CD4-positive, CD25-positive, alpha-beta regulatory T cell (primary cell): ENCODE data around the gene KRTAP10-4. TPM values are rescaled to one million over a fixed set of nuclear protein-coding genes. Genes with fewer than 3 reads are reported as not detected.

Experiments used
- ATAC-seq, 2 donors: fragments of 150-1000 bp; cut with Tn5 transposase; one replicate each; pipeline ENCODE4 v1.10.0; 2021; ENCODE audit warnings: low read depth in 2 of 2, moderate number of reproducible peaks in 2 of 2, moderate library complexity in 1 of 2
- DNase-seq, 3 donors: peaks; one replicate each; pipeline versions ENCODE4 v3.0.0 to v3.0.0-alpha.2; 2012 to 2022; ENCODE audit warnings: mixed read lengths in 1 of 3
- H3K27ac ChIP-seq: one replicate; pipeline ENCODE4 v1.7.0; 2013; ENCODE audit warnings: mild to moderate bottlenecking, low read length; ENCODE audit not compliant: insufficient read depth, poor library complexity, severe bottlenecking
- H3K27me3 ChIP-seq: one replicate; pipeline ENCODE4 v1.7.0; 2013; ENCODE audit warnings: low read length; ENCODE audit not compliant: control insufficient read depth, insufficient read depth
- H3K36me3 ChIP-seq: one replicate; pipeline ENCODE4 v1.7.0; 2013; ENCODE audit warnings: mild to moderate bottlenecking, low read length, moderate library complexity; ENCODE audit not compliant: control insufficient read depth, insufficient read depth
- H3K4me1 ChIP-seq: 2 replicates; pipeline ENCODE4 v1.7.0; 2013; ENCODE audit warnings: mild to moderate bottlenecking, low read length; ENCODE audit not compliant: insufficient read depth, control insufficient read depth, poor library complexity, severe bottlenecking
- H3K4me3 ChIP-seq: one replicate; pipeline ENCODE4 v1.7.0; 2013; ENCODE audit warnings: low read depth, mild to moderate bottlenecking, low read length, moderate library complexity
- H3K9me3 ChIP-seq, 2 experiments: 1 replicate in 1 of 2; 2 replicates in 1 of 2; pipeline ENCODE4 v1.7.0; 2013; ENCODE audit warnings: low read length in 2 of 2, mild to moderate bottlenecking in 1 of 2, moderate library complexity in 1 of 2; ENCODE audit not compliant: control insufficient read depth in 2 of 2
- H3K27ac Mint-ChIP-seq, 3 donors: one replicate each; pipeline ENCODE4 v1.8.0; 2020 to 2022; ENCODE audit warnings: mild to moderate bottlenecking in 3 of 3, mixed read lengths in 3 of 3, moderate library complexity in 2 of 3
- H3K27me3 Mint-ChIP-seq: one replicate; pipeline ENCODE4 v1.8.0; 2022; ENCODE audit warnings: mild to moderate bottlenecking, mixed read lengths
- H3K36me3 Mint-ChIP-seq: one replicate; pipeline ENCODE4 v1.8.0; 2020; ENCODE audit warnings: mixed read lengths
- H3K4me1 Mint-ChIP-seq, 4 donors: one replicate each; pipeline ENCODE4 v1.8.0; 2020 to 2022; ENCODE audit warnings: mixed read lengths in 4 of 4, mild to moderate bottlenecking in 1 of 4
- H3K4me3 Mint-ChIP-seq, 4 donors: one replicate each; pipeline ENCODE4 v1.8.0; 2020 to 2022; ENCODE audit warnings: mild to moderate bottlenecking in 4 of 4, mixed read lengths in 4 of 4, moderate library complexity in 3 of 4
- H3K9me3 Mint-ChIP-seq, 7 donors: one replicate each; pipeline ENCODE4 v1.8.0; 2020 to 2022; ENCODE audit warnings: mixed read lengths in 7 of 7, mild to moderate bottlenecking in 3 of 7, moderate library complexity in 2 of 7
- polyA plus RNA-seq, 4 donors: library from polyadenylated mRNA; unstranded; fragments of 300-500 nt; fragmentation: Illumina TruSeq; gene quantifications; one replicate each; pipeline ENCODE4 v1.2.3, GENCODE V29; 2021
- total RNA-seq: library from RNA; stranded (reverse); gene quantifications from one replicate; pipeline ENCODE4 v1.2.3, GENCODE V29; 2022

KRTAP10-4 gene
- total and polyA plus RNA-seq, 5 donors from 2014 or later, result not detected

DNA sequence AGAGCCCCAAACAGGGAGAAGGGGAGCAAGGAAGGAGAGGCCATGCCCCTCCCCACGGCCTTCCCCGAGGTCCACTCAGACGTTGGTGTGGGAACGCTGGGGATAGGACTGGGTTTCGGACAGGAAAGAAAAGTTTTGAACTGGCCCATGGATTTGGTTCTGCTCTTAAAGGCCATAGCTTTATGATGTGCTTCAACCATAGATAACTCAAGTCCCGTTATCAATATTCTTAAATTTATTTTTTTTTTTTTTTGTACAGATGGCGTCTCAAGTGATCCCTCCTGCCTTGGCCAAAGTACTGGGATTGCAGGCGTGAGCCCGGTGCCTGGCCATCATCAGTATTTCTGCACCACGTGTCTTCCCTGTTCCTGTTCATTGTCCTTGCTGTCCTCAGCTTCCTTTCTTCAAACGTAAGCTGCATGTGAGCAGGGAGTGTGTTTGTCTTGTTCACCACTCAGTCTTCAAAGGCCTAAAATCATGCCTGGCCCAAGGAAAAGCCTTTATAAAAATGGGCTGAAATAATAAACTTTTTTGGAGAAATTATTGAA lies 32.7 kb upstream of the KRTAP10-4 start:
- DNase-seq (no peak), ATAC-seq (no peak)
- Histone ChIP-seq H3K4me1 (no peaks in the 10 kb centered on the region), H3K27ac (no peak overlapping the region), H3K36me3 (no peaks in the 10 kb centered on the region), H3K4me3 (no peak overlapping the region), H3K9me3 (peaks cover 0 to 18% of the 10 kb centered on the region in 2 experiments), H3K27me3 (no peaks in the 10 kb centered on the region)
- no peaks in the 10 kb centered on the region for H3K27me3 Mint-ChIP-seq
- peaks cover 3% of the 10 kb centered on the region for H3K36me3 Mint-ChIP-seq
- H3K4me1 Mint-ChIP-seq, result peaks cover 0 to 3% (median 0%) of the 10 kb centered on the region in 4 donors
- peaks cover 0 to 10% (median 5%) of the 10 kb centered on the region in 7 donors for H3K9me3 Mint-ChIP-seq
- H3K4me3 Mint-ChIP-seq, result peak overlapping the region in 1 of 4 donors; percentile 10
- no peak overlapping the region for H3K27ac Mint-ChIP-seq

DNA sequence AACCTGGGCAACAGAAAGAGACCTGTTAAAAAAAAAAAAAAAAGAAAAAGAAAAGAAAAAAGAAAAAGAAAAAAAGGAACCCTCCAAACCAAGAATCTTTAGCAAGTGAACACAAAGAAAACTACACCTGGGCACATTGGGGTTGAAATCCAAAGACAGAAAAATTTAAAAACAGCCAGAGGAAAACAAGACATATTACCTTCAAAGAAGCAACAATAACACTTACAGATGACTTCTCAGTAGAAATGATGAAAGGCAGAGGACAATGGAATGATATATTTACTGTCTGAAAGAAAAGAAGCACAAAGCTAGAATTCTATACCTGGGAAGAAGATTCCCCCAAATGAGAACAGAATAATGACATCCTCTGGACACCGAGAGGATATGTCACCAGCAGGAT lies 30.8 kb upstream of the KRTAP10-4 start:
- Mint-ChIP-seq H3K4me3 (no peak overlapping the region), H3K27me3 (peaks cover 5% of the 10 kb centered on the region), H3K27ac (no peak overlapping the region), H3K4me1 (peaks cover 9 to 13% (median 10%) of the 10 kb centered on the region in 4 donors), H3K36me3 (peaks cover 10% of the 10 kb centered on the region), H3K9me3 (peaks cover 0 to 25% (median 12%) of the 10 kb centered on the region in 7 donors)
- DNase-seq (no peak), ATAC-seq (no peak)
- Histone ChIP-seq H3K9me3 (peaks cover 6 to 23% of the 10 kb centered on the region in 2 experiments), H3K4me3 (no peak overlapping the region), H3K4me1 (peaks cover 8% of the 10 kb centered on the region), H3K27me3 (no peaks in the 10 kb centered on the region), H3K27ac (no peak overlapping the region), H3K36me3 (no peaks in the 10 kb centered on the region)

DNA sequence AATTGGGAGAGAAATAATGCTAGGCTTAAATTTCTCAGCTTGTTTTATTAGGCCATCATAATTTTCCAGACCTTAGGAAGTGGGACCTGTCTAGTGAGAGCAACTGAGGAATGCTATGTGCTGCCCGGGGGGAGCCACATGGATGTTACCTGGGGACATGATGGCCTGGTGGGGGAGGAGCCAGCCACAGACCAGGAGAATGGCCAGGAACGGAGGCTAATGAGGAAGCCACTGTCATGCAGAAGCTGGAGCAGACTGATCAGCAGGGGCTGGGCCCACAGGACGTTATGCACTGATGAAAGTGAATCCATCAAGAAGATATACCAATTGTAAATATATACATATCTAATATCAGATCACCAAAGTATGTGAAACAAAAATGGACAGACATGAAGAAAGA lies 29.0 kb upstream of the KRTAP10-4 start:
- peaks cover 11 to 31% (median 18%) of the 10 kb centered on the region in 4 donors for H3K4me1 Mint-ChIP-seq
- H3K4me1 ChIP-seq, result peaks cover 15% of the 10 kb centered on the region
- DNase-seq, result no peak

DNA sequence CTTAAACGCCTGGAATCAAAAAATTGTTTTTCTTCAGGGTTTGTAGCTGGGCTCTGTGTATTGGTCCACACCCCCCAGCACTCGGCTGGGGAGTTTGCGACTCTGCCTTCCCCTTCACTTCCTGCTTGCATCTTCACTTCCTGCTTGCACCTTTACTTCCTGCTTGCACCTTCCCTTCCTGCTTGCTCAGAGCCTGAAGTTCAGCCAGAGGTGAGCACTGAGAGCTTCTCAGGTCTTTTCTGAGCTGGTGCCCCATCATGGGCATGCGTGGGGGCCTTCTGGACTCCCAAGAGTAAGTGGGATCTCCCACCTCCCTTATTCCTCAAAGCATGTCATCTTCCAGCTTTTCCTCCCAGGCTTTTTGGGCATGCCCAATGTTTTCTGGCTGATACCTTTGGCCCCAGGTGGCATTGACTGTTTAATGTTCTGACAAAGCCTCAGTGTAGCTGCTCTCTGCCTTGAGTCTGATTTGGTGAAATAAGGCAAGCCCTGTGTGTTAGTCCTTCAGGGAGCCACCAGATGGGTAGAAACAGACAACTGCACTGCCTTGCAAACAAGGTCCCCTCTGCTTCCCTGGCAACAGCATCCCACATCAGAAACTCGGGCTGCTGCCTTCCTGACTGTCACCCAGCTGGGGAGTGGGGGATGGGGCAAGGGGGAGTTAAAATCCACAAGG lies 25.7 kb upstream of the KRTAP10-4 start:
- H3K36me3 ChIP-seq, result no peaks in the 10 kb centered on the region
- peak overlapping the region; percentile 28 for H3K27ac ChIP-seq
- DNase-seq (peak in 2 of 3 donors; percentile 47 to 73), ATAC-seq (peak; percentile 62 to 83)
- Mint-ChIP-seq H3K27me3 (peaks cover 7% of the 10 kb centered on the region), H3K9me3 (peaks cover 0 to 29% (median 13%) of the 10 kb centered on the region in 7 donors), H3K36me3 (peaks cover 22% of the 10 kb centered on the region), H3K27ac (peak overlapping the region; percentile 94 to 97 (median 94)), H3K4me1 (peaks cover 11 to 33% (median 18%) of the 10 kb centered on the region in 4 donors), H3K4me3 (peak overlapping the region; percentile 29 to 89 (median 75))
- peaks cover 6 to 13% of the 10 kb centered on the region in 2 experiments for H3K9me3 ChIP-seq
- H3K4me3 ChIP-seq, result peak overlapping the region; percentile 49
- H3K27me3 ChIP-seq, result no peaks in the 10 kb centered on the region
- H3K4me1 ChIP-seq, result peaks cover 15% of the 10 kb centered on the region

More for the DNA sequence above, 29.0 kb upstream of the KRTAP10-4 start:
- peaks cover 0 to 27% (median 12%) of the 10 kb centered on the region in 7 donors for H3K9me3 Mint-ChIP-seq
- no peak overlapping the region for H3K27ac ChIP-seq
- peaks cover 7% of the 10 kb centered on the region for H3K27me3 Mint-ChIP-seq
- no peak overlapping the region for H3K4me3 Mint-ChIP-seq
- no peak overlapping the region for H3K27ac Mint-ChIP-seq
- peaks cover 6 to 23% of the 10 kb centered on the region in 2 experiments for H3K9me3 ChIP-seq
- H3K27me3 ChIP-seq, result no peaks in the 10 kb centered on the region
- H3K36me3 ChIP-seq, result no peaks in the 10 kb centered on the region
- H3K36me3 Mint-ChIP-seq, result peaks cover 18% of the 10 kb centered on the region
- ATAC-seq, result no peak
- H3K4me3 ChIP-seq, result no peak overlapping the region

DNA sequence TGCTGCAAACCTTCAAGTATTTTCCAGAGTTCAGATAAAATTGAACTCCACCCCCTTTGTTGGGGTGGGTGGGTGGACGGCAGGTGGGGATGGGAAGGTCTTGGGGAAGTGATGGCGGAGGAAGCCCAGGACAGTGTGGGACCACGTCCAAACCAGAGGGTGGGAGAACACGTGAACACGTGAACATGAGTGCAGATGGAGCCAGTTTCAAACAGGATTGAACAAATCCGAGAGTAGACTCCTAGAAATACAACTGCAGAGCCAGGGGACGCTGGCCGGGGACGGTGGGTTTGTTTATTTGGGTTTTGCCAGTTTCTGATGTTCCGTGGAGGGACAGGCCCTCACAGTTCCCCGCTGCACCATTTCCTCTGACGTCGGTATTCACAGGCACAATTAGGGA lies 25.1 kb upstream of the KRTAP10-4 start:
- Histone ChIP-seq H3K36me3 (no peaks in the 10 kb centered on the region), H3K27ac (no peak overlapping the region), H3K4me3 (no peak overlapping the region), H3K9me3 (peaks cover 6 to 9% of the 10 kb centered on the region in 2 experiments), H3K4me1 (peaks cover 15% of the 10 kb centered on the region), H3K27me3 (no peaks in the 10 kb centered on the region)
- peaks cover 7% of the 10 kb centered on the region for H3K27me3 Mint-ChIP-seq
- ATAC-seq (no peak), DNase-seq (no peak)
- peak overlapping the region in 2 of 4 donors; percentile 21 to 76 for H3K4me3 Mint-ChIP-seq
- peaks cover 22% of the 10 kb centered on the region for H3K36me3 Mint-ChIP-seq
- H3K27ac Mint-ChIP-seq, result peak overlapping the region in 2 of 3 donors; percentile 70 to 94
- peaks cover 11 to 33% (median 18%) of the 10 kb centered on the region in 4 donors for H3K4me1 Mint-ChIP-seq
- peaks cover 0 to 29% (median 13%) of the 10 kb centered on the region in 7 donors for H3K9me3 Mint-ChIP-seq

DNA sequence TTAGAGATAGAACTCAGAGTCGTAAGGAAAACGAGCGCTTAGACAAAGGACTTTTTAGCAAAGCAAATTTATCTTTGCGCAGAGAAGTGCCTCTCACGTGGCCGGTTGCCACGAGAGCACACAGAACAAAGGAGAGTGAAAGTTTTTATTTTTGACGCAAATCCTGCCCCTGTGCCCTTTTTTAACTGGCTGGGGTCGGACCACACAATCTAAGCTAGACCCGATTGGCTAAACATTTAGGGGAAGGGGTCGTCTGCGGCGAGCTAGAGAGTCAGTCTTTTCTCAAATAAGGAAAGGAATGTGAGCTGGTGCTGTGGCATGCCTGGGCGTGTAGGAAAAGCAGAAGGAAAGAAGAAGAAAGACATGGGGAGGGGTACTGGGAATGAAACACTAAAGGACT lies 24.6 kb upstream of the KRTAP10-4 start:
- H3K9me3 Mint-ChIP-seq, result peaks cover 0 to 30% (median 13%) of the 10 kb centered on the region in 7 donors
- no peak for DNase-seq
- H3K4me3 Mint-ChIP-seq, result peak overlapping the region in 1 of 4 donors; percentile 23
- peaks cover 15% of the 10 kb centered on the region for H3K4me1 ChIP-seq
- peaks cover 11 to 33% (median 18%) of the 10 kb centered on the region in 4 donors for H3K4me1 Mint-ChIP-seq
- H3K4me3 ChIP-seq, result no peak overlapping the region
- no peaks in the 10 kb centered on the region for H3K36me3 ChIP-seq
- peaks cover 7% of the 10 kb centered on the region for H3K27me3 Mint-ChIP-seq
- H3K27ac ChIP-seq, result no peak overlapping the region
- H3K36me3 Mint-ChIP-seq, result peaks cover 22% of the 10 kb centered on the region
- ATAC-seq, result no peak
- H3K27ac Mint-ChIP-seq, result peak overlapping the region in 2 of 3 donors; percentile 84 to 94
- H3K27me3 ChIP-seq, result no peaks in the 10 kb centered on the region
- H3K9me3 ChIP-seq, result peaks cover 6 to 7% of the 10 kb centered on the region in 2 experiments

DNA sequence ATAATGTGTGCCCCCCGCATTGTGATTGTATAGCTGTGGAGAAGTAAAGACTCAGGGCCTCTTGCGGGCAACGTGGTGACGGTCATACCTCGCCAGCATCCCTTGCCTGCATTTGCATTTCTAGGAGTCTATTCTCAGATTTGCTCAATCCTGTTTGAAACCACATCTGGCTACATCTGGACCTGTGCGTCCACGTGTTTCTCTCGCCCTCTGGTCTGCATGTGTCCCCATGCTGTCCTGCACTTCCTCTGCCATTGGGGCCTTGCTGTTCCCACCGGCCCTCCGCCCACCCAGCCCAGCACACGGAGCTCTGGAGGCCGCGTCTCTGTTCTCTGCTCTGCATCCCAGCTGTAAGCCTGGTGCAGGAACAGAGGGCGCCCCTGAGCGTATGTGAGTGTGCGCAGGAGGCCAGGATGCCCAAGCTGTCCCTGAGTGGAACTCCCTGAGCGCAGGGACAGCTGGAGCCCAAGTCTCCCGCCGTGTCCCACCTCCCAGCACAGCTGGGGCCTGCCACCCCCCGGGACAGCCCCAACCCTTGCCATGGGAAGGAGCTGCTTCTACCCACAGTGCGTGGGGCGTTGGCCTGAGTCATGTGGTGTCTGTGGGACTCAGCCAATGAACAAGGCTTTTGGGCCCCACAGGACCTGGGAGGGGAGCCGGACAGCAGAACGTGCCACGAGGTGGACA lies 23.9 kb upstream of the KRTAP10-4 start:
- Histone ChIP-seq H3K4me1 (peaks cover 15% of the 10 kb centered on the region), H3K27me3 (no peaks in the 10 kb centered on the region), H3K9me3 (peaks cover 6 to 7% of the 10 kb centered on the region in 2 experiments), H3K36me3 (no peaks in the 10 kb centered on the region), H3K27ac (no peak overlapping the region), H3K4me3 (no peak overlapping the region)
- peak overlapping the region in 2 of 3 donors; percentile 56 to 94 for H3K27ac Mint-ChIP-seq
- peaks cover 7% of the 10 kb centered on the region for H3K27me3 Mint-ChIP-seq
- no peak for DNase-seq
- no peak for ATAC-seq
- peaks cover 11 to 33% (median 18%) of the 10 kb centered on the region in 4 donors for H3K4me1 Mint-ChIP-seq
- no peak overlapping the region for H3K4me3 Mint-ChIP-seq
- H3K36me3 Mint-ChIP-seq, result peaks cover 22% of the 10 kb centered on the region
- peaks cover 0 to 31% (median 13%) of the 10 kb centered on the region in 7 donors for H3K9me3 Mint-ChIP-seq
